ENCODE data around the gene CACNA1C.

The CACNA1C gene

DNA sequence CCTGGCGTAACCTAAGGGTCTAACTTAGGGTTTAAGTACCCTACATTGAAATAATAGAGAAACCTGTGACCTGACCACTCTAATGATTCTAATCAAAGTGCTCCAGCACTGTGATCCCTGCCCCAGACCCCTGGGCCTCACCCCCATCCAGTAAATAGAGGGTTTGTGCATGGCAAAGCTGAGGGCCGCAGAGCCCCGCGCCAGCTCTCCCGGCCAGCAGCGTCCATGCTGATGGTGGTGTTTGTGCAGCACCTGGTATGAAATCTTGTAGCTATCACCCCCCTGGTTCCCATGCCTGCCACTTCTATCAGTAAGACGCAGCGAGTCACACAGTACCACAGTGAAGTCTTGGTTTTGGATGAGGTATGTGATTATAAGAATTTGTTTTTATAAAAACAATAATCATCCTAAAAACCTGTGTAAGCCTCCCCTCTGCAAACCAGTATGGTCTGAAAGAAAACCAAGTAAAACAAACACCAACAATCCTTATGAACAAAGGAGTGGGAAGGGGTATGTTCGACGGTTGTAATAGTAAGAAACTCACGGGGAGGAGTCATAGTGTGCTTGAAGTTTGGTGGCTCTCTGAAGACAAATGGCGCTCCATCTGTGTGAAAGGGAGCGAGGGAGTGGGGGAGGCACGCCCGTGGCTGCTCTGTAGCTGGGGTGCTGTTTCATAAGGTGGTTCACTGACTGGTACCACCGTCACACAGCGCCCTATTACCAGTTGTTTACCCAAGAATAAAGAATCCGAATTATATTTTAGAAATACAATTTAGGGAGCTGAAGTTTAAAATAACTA is 156.2 kb downstream of the CACNA1C start:
- no peak for FAIRE-seq

- FAIRE-seq = no peak
Observed at GRCh38 chr12:2211119-2211518, 158.3 kb downstream of the CACNA1C start.

DNA sequence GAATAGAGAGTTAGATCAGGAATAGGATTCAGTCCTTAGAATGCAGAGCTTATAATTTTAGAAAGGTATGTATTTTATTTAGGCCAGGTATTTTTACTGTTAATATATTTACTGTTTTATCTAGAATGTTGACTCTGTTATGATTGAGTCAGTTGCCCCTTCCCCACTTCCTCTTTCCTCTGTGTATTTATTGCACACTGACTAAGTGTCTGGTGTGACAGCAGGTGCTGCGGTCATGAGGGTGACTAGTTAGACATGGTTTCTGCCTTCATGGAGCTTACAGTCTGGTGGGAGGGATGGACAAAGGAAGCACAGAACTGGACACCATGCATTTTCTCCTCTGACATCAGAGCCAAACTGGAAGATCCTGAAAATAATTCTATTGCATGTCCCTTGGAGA is 159.8 kb downstream of the CACNA1C start:
- FAIRE-seq = no peak

- no peak for FAIRE-seq
Observed at GRCh38 chr12:2212971-2213869, 160.4 kb downstream of the CACNA1C start.

DNA sequence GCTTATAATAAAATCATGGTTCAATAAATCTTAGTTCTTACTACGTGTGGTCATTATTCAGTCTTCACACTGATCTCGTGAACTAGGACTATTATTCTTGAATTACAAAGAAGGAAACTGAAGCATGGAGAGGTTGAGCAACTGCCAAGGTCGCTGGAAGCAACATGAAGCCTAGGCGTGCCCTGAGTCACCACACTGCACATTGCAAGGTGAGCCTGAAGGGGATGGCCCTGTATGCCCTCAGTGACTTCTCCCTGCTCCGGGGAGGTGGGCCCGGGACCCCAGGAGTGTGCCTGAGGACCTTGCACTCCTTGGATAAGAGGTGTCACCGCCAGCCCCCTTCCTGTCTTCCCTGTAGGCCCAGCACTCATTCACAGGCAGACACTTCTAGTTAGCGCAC is 161.6 kb downstream of the CACNA1C start:
- FAIRE-seq = no peak

DNA sequence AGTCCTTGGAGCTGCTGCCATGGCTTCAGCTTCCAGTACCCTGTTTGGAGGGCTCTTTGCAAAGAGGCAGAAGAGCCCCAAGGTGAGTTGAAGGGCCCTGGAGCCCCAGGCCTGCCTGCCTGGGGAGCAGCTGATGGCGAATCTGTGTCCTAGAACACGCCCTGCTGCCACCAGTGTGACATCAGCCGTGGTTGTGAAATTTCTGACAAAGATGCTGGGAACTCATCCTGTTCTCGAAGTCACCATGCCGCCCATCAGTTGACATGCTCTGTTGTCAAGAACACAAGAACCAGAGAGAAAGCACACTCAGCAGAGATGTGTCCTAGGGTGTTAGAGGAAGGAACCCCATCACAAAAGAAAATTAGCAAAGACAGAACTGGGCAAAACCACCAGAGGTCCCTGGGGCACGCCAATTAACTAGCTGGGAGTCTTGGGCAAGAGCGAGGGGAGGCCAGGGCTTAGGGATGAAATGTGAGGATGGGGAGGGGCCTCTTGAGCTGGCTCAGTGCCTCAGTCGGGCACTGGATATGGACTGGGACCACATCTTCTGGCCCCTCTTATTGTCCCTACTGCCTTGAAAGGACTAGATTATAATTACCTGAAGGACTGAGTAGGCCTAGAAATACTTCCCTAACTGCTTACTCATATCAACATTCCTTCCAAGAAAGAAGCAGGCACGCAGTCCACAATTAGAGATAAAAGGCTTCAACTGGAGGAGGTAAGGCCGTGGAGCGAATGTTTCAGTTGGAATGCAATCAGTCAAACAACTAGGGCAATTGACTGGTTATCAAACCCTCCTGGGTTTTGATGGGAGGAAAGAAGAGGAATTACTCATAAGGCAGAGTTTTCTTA is 163.1 kb downstream of the CACNA1C start:
- FAIRE-seq = no peak

DNA sequence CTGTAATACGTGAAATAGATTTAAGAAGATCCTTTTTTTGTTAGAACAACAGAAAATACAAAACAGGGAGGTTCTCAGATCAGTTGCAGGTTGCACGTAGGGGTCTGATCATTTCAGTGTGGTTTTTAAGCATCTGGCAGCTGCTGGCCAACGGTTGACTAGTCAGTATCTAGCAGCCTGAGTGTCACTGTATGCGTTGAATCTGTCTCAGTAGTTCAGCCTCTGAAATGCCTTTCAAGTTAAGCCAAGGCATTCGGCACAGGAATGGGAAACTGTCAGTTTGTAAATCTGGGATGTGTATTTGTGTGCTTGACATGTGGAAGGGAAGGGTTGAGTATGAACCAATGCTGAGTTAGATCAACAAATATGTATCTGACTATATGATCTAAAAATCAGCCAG is 165.9 kb downstream of the CACNA1C start:
- no peak for FAIRE-seq

DNA sequence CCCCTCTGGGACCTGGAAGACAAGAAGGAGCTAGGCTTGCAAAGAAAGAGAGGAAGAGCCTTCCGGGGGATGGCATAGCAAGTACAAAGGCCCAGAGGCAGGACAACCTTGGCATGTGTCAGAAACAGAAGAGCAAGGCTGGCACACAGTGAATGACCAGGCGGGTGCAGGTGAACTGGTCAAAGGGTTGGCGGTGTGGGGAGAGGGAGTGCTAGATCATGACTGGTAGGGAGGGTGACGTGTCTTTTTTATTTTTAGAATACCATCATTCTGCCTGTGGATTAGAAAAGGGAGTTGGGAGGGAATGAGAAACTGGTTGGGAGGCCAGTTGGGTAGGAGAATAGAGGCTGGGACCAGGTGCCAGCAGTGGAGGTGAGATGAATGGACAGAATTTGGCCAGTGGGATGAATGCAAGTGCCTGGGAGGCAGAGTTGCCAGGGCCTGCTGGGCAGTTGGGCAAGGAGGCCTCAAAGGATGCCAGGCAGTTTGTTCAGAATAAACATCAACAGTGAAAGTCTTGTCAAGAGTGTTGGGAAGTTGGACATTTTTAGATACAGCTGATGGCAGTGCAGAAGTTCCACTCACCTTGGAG is 168.3 kb downstream of the CACNA1C start:
- FAIRE-seq = no peak

DNA sequence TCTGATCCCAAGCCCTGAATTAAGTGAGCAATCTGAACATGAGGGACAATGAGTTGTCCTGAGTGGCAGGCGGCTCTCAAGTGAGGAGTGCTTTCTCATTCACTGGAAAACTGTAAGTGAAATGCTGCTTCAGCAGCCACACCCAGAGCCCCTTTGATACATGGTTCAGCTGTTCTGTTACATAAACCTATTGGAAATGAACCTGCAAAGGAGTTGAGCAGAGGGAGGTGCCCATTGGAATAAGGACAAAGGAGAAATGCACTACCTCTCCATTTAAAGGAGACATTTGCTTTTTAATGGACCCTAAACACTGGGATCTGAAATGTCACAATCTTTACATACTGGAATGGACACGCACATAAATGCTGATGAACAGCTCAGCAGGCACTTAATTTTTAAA is 169.9 kb downstream of the CACNA1C start:
- no peak for FAIRE-seq

DNA sequence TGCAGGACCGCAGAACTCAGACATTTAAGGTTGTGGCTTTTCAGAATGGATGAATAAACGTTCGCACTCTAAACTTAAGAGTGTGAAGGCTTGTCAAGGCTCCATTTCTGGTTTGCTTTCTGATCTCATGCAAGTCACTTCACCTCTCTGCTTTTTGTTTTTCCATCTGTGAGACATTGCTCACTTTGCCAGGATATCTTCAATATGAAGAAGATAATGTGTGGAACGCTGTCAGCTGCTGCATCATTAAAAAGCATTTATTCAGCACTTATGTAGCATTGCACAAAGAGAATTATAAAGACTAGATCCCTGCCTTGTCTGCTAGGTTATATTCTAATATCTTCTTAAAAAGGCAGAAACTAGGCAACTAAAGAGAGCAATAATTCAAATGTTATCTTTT is 172.2 kb downstream of the CACNA1C start:
- no peak for FAIRE-seq

DNA sequence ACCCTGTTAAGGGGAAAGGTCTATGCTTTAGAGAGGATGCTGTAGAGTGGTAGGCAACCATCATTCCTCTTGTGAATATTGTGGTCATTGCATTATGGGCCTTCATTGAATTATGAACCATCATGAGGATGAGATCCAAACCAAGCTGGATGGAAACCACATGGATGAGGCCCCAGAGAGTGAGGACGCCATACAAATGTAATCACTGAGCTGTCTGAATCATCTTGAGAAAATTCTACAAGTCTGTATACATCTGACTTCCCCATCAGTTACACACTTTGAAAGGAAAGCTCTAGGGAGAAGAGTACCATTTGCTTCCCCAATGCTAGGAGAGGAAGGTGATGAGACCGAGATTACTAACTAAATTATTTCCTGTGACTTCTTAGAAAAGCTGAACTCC is 172.9 kb downstream of the CACNA1C start:
- no peak for FAIRE-seq

GRCh38 chr12:2226641-2227040 is 173.9 kb downstream of the CACNA1C start:
- no peak for FAIRE-seq

- FAIRE-seq = no peak
Observed at GRCh38 chr12:2227360-2227759, 174.6 kb downstream of the CACNA1C start.

DNA sequence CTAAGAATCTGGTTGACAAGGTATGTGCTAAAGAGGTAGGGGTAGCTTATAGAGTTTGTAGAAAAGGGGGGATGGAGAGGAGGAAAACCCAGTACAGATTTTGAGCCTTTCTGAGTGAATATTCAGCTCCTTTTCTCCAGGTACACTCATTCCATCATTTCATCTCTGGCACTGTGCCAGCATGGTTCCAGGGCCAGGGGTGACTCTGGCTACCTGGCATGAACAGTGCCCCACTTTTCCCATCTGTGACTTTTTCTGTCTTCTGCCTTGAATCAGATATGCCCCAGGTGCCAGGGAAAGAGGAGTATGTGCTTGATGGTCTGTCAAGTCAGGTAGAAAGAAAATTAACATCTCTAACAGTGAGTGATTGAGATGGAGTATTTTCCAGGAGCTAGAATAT is 175.7 kb downstream of the CACNA1C start:
- no peak for FAIRE-seq

GRCh38 chr12:2229661-2230539 is 177.1 kb downstream of the CACNA1C start:
- FAIRE-seq = no peak

DNA sequence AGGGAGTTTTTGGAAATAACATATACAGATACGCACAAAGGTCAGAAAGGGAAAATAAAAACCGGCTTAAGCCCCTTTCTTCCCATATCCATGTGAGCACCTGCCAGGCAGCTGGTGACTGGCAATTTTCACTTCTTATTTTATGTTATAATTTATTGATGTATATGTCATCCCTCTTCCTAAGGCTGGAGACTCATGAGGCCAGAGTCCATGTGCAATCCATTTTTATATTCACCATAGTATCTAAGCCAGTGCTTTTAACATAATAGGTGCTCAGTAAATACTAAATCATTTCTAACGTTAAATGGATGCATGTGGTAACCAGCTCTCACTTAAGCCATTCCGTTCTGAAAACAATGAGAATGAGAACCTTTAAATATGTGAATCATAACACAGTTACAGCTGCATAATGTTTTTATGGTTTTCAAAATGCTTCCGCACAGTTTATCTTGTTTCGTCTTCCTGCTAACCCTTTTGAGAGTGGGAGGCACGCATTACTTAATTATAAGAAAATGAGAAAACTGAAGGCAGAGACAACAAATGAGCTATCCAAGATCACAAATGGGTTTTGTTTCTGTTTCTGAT is 178.3 kb downstream of the CACNA1C start:
- no peak for FAIRE-seq

- no peak for FAIRE-seq
Observed at GRCh38 chr12:2231956-2232355, 179.2 kb downstream of the CACNA1C start.

DNA sequence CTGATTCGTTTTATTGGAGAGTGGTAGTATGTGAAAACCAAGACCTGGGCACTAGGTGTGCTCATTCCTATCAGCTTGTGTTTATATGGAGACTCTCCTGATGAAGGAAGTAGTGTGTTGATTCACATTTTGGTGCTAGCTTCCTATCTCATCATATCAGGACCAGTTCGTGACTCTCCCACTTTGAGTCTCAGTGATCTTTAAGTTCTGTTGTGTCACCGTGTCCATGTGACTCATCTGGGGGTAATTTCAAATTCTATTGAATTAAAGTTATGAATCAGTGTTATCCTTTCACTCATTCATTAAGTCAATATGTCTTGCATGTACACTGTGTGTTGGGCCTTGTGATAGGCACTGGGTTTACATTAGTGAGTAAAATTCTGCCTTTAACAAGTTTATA is 180.2 kb downstream of the CACNA1C start:
- FAIRE-seq = no peak

DNA sequence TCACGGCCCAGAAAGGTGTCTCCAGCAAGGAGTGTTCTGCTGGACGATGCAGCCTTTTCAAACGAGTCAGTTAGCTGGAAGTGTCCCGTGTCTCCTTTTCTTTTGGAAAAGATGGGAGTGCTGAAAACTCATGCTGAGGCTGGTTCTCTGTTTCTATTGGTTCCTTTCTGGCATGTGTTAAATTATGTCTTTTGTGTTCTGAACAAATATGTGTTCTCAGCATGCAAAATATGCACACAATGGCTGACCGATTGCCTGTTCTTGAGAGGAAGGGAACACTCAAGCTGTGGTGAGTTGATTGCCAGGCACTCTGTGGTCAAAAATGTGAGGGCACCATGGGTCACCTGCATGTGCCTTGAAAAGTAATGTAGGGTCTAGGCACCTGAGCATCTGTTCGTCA is 181.3 kb downstream of the CACNA1C start:
- FAIRE-seq = no peak

- no peak for FAIRE-seq
Observed at GRCh38 chr12:2234646-2235350, 182.0 kb downstream of the CACNA1C start.

All from G401.6 (cell line).